GM13977 (cell line): ENCODE results near the gene TCN2.
"Not testable (repeated sequence)": the region's sequence is repeated elsewhere in the genome, so short reads cannot be mapped to it uniquely, and the experiment has no call there.

Source experiments
- DNase-seq: peaks from one replicate; pipeline ENCODE4 v3.0.0; 2012; ENCODE audit warnings: low spot score
- in situ Hi-C: fragments of 300-500 bp; cut with MboI; formaldehyde crosslinking; loops from one replicate; pipeline ENCODE4 v1.12.0; 2022; ENCODE audit warnings: low sequenced_read_pairs, low pct_unique_long_range_greater_than_20kb, mixed read lengths, inconsistent platforms; ENCODE audit not compliant: unreplicated experiment
- TF ChIP-seq, protein P1 (sequence below): IDR thresholded peaks from 2 replicates; pipeline ENCODE4 v1.5.1; 2012; ENCODE audit warnings: mild to moderate bottlenecking, control low read depth; ENCODE audit not compliant: insufficient read depth; ENCODE audit errors: extremely low read depth, missing control alignments

The TCN2 gene

DNA sequence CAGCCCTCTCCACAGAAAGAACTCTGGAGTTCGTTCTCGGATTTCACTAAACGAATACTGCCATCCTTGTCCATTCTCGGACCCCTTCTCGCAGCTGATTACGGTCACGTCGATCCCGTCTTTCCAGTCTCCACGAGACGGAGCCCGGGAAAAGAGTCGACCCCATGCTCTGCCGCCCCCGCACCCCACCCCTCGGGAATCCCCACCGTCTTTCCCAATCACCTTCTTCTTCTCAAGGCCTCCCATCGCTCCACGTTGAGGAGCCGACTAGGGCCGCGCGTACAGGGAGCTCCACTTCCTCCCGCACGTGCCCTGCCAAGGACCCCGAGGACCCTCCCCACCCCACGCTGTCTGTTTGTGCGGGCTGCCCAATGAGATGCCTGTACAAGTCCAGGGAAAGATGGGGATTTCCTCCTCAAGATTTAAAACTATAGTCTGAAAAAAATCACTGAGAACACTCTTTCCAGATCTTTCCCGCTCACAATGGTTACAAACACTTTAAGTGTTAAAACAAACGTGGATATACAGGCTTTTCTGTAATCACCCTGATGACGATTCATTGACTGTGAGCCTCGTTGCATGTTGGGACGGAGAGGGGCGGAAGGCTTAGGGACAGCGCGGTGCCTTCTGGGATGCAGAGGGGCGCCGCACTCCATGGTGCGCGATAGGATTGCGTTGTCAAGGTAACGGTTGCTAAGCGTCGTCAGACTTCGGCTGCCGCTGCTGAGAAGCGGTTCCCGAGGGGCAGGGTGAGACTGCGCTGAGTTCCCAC, 15.2 kb upstream of the TCN2 start, which contains the start of gene PES1:
Gene PES1, minus strand, starts transcription at position 323 of the 772 bp plus-strand sequence. Its CDS starts 77 bp downstream, at position 246.
- DNase-seq = peak; percentile 97
- TF ChIP-seq, protein P1, sequence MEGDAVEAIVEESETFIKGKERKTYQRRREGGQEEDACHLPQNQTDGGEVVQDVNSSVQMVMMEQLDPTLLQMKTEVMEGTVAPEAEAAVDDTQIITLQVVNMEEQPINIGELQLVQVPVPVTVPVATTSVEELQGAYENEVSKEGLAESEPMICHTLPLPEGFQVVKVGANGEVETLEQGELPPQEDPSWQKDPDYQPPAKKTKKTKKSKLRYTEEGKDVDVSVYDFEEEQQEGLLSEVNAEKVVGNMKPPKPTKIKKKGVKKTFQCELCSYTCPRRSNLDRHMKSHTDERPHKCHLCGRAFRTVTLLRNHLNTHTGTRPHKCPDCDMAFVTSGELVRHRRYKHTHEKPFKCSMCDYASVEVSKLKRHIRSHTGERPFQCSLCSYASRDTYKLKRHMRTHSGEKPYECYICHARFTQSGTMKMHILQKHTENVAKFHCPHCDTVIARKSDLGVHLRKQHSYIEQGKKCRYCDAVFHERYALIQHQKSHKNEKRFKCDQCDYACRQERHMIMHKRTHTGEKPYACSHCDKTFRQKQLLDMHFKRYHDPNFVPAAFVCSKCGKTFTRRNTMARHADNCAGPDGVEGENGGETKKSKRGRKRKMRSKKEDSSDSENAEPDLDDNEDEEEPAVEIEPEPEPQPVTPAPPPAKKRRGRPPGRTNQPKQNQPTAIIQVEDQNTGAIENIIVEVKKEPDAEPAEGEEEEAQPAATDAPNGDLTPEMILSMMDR = no peak
- in situ Hi-C loops = no loop called here

DNA sequence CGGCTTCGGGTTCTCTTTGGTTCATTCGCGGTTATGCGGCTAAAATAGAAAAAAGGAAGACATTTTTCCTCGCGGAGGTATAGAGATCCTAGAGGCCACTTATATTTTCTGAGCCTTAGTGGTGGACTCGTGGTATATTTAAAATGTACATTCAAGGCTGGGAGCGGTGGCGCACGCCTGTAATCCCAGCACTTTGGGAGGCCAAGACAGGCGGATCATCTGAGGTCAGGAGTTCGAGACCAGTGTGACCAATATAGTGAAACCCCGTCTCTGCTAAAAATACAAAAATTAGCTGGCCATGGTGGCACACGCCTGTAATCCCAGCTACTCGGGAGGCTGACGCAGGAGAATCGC, 14.6 kb upstream of the TCN2 start:
- DNase-seq, in situ Hi-C loops: not testable (repeated sequence)

DNA sequence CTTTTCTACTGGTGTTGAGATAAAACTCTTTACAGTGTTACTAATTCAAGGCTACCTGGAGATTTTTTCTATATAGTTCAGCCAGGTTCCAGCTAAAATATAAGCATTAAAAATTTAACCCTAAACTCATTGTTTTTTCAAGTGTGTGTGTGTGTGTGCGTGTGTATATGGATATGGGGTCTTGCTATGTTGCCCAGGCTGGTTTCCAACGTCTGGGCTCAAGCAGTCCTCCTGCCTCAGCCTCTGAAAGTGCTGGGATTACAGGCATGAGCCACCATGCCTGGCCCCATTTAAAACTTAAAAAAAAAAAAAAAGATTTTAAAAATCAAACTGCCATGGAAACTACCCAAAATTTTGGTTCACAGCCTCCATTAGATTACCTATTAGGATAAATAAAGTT, 10.8 kb upstream of the TCN2 start:
- no peak for DNase-seq
- in situ Hi-C loops = no loop called here
- TF ChIP-seq, protein P1 = no peak

DNA sequence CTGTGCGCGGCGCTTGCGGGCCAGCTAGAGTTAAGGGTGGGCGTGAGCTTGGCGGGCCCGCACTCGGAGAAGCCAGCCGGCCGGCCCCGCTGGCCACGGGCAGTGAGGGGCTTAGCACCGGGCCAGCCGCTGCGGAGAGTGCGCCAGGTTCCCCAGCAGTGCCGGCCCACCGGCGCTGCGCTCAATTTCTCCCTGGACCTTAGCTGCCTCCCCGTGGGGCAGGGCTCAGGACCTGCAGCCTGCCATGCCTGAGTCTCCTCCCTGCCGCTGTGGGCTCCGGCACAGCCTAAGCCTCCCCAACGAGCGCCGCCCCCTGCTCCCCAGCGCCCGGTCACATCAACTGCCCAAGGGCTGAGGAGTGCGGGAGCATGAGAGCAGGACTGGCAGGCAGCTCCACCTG, 10.1 kb upstream of the TCN2 start:
- DNase-seq = no peak
- in situ Hi-C loops = no loop called here
- TF ChIP-seq, protein P1 = no peak

DNA sequence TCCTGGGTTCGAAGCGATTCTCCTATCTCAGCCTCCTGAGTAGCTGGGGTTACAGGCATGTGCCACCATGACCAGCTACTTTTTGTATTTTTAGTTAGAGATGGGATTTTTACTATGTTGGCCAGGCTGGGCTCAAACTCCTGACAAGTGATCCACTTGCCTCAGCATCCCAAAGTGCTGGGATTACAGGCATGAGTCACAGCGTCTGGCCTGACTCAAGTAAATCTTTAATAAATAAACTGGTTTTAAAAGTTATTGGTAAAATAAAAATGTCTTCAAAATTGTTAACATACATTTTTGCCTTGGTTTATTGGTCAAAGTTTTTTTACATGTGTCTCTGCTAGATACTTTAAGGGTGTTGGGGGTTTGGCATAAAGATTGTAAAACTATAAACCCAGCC, 8.0 kb upstream of the TCN2 start:
- no peak for DNase-seq
- TF ChIP-seq, protein P1 = no peak
- in situ Hi-C loops = no loop called here

DNA sequence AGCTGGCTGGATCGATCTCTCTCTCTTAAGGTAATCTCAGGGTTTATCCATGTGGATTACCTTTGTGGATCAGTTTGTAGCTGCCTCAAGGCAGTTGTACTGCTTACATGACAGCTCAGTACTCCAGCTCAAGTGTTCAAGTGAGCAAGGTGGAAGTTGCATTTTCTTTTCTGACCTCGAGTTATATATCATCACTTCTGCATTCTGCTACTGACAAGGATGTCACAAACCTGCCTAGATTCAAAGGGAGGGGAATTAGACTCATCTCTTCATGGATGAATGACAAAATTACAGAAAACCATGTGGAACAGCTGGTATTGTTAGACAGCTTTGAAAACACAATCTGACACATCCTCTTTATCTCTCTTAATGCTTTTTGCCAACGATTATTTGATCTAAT, 6.1 kb upstream of the TCN2 start:
- in situ Hi-C loops = no loop called here
- TF ChIP-seq, protein P1 = no peak
- no peak for DNase-seq

DNA sequence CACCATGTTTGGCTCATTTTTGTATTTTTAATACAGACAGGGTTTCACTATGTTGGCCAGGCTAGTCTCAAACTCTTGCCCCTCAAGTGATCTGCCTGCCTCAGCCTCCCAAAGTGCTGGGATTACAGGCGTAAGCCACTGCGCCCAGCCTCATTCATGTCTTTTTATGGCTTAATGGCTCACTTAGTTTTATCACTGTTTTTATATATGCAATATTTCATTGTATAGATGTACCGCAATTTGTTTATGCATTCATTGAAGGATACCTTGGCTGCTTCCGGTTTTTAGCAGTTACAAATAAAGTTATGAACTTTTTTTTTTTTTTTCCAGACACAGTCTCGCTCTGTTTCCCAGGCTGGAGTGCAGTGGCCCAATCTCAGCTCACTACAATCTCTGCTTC, 5.5 kb upstream of the TCN2 start:
- DNase-seq = no peak
- TF ChIP-seq, protein P1 = no peak
- in situ Hi-C loops = no loop called here
